Measurements from ENCODE around the gene SLC7A10.
"Not testable (repeated sequence)": the region's sequence is repeated elsewhere in the genome, so short reads cannot be mapped to it uniquely, and the experiment has no call there.

The SLC7A10 gene

DNA sequence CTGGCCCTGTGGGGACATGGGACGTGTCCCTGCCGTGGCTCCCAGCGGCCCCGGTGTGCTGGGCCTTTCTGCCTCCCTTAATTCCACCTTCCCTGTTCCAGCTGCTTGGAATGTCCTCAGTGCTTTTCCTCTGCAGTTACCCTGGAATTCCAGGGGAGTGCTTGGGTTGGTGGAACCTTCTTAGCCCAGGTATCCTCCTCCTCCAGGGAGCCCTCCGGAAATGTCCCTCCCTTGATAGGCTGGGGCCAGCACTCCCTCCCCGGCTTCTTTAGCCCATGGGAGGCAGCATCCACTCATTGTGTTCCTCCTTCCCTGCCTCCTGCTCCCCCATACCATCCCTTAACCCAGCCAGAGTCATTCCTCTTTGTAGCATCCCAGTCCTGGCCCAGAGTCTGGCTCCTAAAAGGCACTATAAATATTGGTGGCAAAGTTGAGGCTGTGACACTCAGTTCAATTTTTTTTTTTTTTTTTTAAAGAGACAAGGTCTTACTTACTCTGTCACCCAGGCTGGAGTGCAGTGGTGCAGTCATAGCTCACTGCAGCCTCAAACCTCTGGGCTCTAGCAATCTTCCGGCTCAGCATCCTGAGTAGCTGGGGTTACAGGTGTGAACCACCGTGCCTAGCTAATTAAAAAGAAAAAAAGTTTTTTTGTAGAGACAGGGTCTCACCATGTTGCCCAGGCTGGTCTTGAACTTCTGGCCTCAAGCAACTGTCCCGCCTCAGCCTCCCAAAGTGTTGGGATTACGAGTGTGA, 13.7 kb upstream of the SLC7A10 start:
- in situ Hi-C loops (cut with MboI; ENCODE audit: low sequenced_read_pairs) = no loop called here

DNA sequence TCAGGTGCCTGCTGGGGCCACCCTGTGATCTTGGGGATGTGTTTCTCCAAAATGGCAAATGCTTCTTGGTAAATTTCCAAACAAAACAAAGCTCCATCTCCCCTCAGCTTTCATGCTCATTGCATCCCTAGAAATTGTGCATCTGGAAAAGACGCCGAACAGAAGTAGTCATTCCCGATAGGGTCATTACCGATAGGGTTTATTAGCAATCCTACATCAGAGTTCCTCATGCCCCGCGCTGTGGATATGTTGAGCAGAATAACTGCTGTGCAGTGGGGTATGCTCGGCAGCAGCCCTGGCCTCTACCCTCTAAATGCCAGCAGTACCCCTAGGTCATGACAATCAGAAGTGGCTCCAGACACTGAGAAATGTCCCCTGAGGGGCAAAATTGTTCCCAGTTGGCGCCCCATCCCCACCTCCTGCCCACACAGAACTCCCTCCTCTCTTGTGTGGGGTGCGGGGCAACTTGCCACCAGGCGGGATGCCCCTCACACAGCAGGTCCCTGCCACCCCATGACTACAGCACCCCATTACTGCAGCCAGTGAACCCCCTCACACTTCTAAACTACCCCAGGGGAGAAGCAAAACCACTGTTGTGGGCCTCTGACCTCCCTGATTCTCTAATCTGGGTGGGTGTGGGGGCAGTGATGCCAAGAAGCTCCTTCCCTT, 13.0 kb upstream of the SLC7A10 start:
- in situ Hi-C loops (cut with MboI; ENCODE audit: low sequenced_read_pairs) = no loop called here

DNA sequence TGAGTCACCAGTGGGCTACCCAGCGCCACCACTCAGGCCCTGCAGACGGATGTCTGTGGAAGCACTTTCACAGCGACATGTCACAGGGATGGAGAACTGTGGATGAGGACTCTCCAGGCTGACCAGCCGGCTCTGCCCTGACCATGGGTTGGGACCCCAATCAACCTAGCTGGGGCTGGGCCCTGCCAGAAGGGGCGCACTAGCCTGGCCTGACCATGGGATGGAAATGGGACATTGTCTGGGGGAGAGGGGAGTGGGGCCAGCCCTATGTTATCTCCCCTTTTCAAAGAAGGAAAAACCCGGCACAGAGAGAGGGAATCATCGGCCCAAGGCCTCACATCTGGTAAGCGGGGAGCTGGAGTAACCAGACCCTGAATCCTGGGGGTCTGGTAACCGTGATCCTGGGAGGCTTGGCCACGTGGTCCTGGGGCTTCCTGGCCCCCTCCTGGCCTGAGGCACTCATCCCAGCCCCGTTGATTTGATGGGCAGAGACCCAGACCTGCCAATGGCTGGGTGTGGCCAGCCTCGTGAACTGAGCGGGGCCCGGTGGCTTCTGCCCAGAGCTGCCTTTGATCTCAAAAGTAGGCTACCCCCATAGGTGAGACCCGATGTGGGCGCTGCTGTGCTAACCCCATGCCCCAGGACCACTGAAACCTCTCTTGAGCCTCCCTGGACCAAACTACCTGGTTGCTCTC, 11.2 kb upstream of the SLC7A10 start:
- in situ Hi-C loops (cut with MboI; ENCODE audit: low sequenced_read_pairs) = no loop called here

DNA sequence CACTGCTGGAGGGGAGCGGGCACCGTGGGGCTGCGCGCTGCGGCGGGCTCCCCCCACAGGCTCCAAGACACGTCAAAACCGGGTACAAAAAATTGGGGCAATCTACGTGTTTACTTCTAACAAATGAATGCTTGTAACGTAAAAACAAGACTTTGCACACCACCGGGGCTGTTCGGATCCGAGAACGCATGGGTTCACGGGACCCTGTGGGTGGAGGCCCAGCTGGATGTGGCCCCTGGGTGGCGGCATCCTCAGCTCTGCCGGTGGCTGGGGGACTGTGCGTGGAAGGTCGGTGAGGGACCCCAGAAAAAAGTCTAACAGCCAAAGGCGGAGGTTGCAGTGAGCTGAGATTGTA, 10.3 kb upstream of the SLC7A10 start:
- in situ Hi-C loops (cut with MboI; ENCODE audit: low sequenced_read_pairs) = no loop called here

DNA sequence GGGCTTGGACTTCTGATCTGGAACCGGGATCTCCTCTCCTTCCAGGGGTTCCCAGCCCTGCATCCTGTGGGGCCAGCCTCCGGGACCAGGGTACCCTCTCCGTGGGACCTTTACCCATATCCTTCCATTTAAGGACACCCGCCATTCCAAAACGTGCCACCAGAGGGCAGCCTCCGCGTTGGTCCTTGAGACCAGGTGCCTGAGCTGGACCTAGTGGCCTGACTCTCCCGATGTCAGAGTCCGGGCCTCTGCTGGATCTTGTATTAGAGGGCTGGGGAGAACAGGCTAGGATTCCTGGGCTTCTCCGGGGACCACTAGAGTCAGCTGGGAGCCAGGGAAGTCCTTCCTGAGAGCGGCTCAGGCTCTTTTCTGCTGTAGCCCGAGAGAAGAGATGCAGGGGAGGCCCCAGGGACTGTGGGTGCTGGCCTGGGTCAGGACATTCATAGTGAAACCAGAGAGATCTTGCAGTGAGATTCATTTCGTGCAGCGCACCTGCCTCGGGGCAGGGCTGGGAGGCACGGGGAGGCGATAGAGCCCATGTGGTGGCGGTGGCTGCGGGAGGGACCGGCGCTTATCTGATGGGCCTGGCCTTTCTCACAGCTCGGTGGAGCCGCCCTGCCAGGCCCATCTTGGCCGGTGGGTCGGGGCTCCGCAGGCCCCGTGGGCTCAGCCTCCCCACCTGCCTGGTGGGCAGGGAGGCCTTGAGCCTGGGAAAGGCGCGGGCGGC, 9.8 kb upstream of the SLC7A10 start:
- in situ Hi-C loops (cut with MboI; ENCODE audit: low sequenced_read_pairs) = no loop called here

DNA sequence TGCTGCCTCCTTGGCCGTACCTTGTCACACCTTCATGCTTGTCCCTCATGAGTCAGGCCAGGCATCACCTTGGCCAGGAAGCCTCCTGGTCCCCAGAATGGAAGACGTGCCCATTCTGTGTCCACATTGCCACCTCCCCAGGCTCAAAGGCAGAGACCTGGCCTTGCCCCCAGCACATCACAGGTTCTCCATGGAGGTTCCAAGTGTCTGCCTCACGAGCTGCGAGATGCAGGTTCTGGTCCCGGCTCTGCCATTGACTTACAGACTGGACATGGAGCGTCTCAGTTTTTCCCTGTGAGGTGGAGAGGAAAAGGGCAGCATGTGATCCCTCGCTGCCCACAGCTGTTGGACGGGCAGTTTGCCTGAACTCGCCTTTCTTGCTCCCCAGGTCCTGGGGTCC, 9.1 kb upstream of the SLC7A10 start:
- in situ Hi-C loops (cut with MboI; ENCODE audit: low sequenced_read_pairs) = no loop called here

DNA sequence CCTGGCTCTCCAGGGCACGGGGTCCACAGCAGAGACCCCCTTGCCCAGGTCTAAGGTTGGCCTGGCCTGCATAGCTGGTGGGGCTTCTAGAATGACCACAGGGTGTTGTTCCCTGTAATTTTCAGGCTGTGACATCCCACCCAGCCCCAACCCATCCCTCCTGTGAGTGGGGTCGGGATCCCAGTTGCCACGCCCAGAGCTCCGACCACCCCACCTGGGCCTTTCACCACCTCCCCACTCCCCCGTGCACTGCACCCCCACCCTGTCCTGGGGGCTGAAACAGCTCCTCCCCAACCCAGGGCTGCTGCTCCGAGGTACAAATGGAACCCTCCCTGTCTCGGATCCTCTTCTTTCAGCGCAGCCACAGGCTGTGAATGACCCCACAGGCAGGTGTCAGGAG, 8.4 kb upstream of the SLC7A10 start:
- in situ Hi-C loops (cut with MboI; ENCODE audit: low sequenced_read_pairs) = no loop called here

DNA sequence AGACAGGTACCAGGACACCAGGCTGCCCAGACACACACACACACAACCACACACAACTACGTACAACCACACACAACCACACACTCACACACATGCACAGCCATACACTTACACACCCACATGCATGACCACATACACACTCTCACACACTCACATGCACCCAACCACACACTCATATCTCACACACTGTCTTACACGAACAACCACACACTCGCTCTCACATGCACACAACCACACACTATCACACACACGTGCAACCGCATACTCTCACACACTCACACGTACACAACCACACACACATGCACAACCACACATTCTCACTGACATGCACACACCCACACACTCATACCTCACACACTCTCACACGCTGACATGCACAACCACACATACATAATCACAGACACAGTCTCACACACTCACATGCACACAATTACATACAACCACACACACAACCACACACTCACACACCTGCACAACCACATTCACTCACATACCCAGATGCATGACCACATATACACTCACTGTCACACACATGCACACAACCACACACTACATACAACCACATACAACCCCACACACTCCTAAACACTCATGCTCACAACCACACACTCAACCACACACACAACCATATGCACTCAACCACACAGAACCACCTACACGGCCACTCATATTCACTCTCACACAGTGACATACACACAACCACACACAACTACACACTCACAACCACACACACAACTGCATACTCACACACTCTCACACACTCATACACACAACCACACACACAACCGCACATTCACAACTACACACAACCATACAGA, 7.6 kb upstream of the SLC7A10 start:
- in situ Hi-C loops (cut with MboI; ENCODE audit: low sequenced_read_pairs) = no loop called here

DNA sequence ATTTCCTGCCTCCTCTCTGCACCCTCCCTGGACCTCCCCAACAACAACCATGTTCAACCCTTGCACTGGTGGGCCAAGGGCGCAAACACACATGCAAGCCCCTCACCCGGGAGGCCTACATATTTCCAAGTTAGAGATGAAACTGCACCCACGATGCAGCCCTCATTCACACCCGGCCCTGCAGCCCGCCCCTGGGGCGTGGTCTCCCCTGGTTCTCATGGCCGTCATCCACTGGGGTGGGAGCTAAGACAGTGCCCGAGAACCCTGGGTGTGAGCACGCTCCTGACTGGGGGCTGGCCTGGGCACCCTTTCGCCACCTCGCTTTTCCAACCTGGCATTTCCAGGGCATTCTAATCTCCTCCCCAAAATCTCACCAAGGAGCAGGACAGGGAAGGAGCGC, 7.0 kb upstream of the SLC7A10 start:
- in situ Hi-C loops (cut with MboI; ENCODE audit: low sequenced_read_pairs) = no loop called here

DNA sequence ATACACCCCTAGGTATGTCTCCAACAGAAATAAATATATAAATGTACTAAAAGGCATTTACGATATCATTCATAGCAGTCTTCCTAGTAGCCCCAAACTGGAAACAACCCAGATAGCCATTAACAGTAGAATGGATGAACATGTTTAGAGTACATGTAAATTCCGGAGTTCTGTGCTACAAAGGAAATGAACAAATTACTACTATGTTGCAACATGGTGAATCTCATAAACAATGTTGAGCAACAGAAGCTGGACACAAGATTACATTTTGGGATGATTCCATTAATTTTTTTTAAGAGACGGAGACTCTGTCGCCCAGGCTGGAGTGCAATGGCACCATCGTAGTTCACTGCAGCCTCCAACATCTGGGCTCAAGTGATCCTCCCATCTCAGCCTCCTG, 5.9 kb upstream of the SLC7A10 start:
- in situ Hi-C loops (cut with MboI; ENCODE audit: low sequenced_read_pairs) = no loop called here

DNA sequence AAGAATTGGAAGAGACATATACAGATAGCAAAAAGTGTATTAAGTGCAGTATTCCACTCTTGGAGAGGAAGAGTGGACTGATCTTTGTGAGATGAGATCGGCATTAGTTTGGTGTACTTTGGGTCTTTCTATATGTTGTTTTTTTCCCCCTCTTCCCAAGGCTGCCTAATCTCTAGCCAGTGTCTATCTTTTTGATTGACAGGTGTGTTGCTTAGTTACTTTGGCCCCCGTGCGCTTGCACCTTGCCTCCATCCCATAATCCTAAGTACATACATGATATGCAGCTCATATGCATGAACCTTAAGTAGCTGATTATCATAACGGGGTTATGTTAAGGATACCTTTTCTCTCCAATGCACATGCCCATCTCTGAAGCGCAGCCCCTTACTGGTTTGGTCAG, 4.3 kb upstream of the SLC7A10 start:
- in situ Hi-C loops (cut with MboI; ENCODE audit: low sequenced_read_pairs) = no loop called here

DNA sequence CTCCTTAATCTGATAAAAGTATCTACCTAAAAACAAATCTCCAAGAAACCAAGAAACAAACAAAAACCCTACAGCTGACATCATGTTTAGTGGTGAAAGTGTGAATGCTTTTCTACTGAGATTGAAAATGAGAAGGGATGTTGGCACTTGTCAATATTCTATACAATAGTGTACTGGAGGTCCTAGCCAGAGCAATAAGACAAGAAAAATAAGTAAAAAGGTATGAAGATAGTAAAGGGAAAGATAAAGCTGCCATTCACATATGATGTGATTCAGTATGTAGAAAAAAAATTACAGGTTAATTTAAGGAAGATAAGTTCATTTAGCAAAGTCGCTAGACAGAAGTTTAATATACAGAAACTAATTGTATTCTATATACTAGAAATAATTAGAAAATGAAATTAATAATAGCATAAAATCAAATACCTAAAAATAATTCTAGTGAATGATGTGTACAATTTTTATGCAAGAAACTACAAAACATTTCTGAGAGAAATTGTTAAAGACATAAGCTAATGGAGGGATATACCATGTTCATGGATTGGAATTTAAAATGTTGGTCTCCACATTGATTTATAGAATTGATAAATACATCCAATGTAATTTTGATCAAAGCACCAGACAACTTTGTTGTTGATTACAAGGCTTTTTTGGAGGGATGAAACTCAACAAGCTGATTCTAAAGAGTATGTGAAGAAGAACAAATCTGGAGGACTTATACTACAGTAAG, 2.4 kb upstream of the SLC7A10 start:
- in situ Hi-C loops (cut with MboI; ENCODE audit: low sequenced_read_pairs) = no loop called here

DNA sequence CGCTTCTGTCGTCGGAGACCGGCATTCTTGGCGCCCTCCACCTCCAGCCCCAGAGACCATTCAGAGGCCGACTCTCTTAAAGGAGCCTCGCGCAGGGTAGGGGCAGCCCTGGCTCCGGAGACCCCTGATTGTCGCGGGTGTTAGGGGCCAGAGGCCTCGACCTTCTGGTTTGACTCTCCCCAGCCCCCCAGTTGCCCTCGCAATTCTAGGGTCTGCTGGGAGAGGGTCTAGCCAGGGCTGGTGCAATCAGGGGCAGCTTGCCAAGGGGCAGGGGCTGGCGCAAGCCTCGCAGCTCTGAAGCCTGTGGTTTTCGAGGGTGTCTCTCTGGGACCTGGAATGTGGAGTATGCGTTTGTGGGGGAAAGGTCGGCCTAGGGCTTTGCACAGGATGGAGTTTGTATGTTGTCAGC, 1.6 kb upstream of the SLC7A10 start:
- in situ Hi-C loops (cut with MboI; ENCODE audit: low sequenced_read_pairs) = no loop called here

DNA sequence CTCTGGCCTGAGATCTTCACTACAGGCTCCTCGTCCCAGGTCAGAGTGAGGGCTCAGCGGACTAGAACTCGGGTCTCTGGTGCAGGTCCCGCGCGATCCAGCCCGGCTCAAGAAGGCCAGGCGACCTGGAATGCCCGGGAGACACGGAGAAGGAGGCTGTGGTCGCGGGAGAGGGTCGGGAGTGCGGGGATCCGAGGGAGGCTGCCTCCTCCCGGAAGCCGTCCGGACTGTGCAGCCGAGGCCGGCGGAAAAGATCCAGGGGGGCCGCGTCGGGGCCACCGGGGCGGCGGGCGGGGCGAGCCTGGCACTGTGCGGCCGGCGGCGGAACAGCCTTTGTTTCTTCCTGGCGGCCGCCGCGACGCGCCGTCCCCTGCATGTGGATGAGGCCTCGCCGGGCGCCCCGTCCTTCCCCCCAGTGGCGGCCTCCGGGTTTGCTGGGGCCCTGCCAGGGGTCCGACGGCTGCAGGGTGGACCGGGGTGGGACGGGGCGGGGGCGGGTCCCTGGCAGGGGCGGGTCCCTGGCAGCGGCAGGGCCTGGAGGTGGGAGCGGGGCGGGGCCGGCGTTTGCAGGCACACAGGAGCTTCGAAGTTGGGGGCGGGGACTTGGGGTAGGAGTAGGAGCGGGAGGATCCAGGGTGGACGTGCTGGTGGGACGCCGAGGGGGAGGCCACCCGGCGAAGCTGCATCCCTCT, 1.0 kb upstream of the SLC7A10 start:
- in situ Hi-C loops (cut with MboI; ENCODE audit: low sequenced_read_pairs) = no loop called here

DNA sequence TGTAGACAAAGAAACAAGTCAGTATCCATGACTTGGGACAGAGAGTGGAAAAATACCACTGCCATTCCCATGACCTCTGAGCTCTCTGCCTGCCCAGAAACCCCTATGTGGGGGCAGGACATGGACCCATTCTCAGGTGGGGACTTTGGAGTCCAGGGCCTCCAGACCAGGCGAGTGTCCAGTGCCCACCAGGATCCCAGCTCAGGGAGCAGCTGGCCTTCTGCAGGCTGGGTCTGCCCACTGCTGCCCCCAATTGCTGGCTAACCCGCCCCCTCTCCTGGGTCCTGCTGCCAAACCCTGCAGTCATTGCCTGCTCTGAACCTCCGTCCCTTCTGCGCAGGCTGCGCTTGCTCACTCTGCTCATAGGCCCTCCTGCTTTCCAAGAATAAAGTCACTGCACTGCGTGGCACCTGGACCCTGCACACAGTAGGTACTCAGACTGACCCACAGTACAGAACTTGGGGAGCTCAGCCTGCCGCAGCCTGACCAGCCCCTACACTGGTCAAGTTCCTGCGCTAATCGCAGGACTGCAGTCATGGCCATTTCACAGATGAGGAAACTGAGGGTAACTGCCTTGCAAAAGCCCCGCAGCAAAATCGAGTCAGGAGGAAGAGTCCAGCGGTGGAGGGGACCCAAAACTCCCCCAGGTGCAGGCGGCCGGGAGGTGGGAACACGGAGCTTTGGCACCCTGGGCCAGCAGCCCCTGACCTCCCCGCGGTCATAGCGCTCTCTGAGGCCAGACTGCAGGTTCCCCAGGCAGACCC, 774 bp downstream of the SLC7A10 start:
- in situ Hi-C loops (cut with MboI; ENCODE audit: low sequenced_read_pairs) = no loop called here

DNA sequence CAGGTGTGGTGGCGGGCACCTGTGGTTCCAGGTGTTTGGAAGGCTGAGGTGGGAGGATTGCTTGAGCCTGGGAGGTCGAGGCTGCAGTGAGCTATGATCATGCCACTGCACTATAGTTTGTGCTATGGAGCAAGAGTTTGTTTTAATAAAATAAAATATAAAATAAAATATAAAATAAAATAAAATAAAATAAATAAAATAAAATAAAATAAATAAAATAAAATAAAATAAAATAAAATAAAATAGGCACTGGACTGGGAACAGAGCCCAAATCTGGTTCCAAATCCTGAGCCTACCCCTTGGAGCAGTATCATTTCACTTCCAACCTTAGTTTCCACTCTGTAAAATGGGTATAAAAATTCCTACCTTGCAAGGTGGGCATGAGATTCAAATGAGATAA, 3.4 kb downstream of the SLC7A10 start:
- in situ Hi-C loops (cut with MboI; ENCODE audit: low sequenced_read_pairs) = not testable (repeated sequence)

DNA sequence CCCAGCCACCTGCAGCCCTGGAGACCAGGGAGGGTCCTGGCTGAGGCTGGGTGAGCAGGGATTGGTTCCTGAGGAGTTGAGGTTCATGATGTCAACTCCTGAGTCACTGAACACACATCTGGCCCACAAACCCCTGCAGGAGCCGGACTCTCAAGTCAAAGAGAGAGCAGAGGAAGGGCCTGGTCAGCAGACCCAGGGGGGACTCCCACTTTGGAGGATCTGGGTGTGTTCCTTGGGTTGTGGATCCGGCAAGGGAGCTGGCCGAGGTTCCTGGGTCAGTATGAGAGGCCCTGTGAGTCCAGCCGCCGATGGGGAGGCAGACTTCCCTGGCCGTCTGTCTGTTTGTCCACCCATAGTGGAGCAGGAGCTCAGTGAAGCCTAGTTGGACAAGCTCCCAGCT, 4.0 kb downstream of the SLC7A10 start:
- in situ Hi-C loops (cut with MboI; ENCODE audit: low sequenced_read_pairs) = no loop called here

DNA sequence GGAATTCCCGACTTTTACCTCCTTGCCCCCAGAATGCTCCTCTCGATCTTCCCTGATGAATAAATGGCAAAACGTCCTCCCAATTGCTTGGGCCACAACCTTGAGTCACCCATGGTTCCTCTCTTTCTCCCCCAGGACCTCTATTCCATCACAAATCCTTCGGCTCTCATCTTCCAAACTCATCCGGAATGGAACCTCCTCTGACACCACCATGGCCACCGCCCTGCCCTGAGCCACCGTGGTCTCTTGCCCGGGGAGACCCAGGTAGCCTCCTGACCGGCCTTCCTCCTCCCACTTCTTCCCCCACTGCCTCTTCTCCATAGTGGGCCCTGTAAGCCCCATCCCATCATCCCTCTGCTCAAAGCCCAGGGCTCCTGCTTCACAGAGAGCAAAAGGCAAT, 4.9 kb downstream of the SLC7A10 start:
- in situ Hi-C loops (cut with MboI; ENCODE audit: low sequenced_read_pairs) = no loop called here

DNA sequence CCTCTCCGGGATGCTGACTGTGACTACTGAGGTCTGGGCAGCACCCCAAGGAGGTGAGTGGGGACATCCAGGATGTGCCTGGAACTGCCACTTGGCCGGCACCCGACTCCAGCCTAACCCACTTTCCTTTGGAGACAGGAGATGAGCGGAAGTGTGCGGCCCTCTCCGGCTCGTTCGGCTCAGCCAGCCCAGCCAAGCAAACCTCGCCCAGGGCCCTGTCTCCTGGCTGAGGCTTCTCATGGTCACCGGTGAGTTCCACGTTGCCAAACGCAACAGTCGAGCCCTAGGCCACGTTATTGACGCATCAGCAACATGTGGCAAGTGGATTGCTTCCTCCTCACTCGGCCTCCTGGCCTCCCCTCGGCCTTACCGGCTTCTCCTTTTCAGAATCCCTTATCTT, 5.5 kb downstream of the SLC7A10 start:
- in situ Hi-C loops (cut with MboI; ENCODE audit: low sequenced_read_pairs) = no loop called here
